Left forelimb (tissue), 1 donor: ENCODE results near the gene CHP1.
"Not testable (repeated sequence)": the region's sequence is repeated elsewhere in the genome, so short reads cannot be mapped to it uniquely, and the experiment has no call there.

Source experiments
- DNase-seq: peaks from one replicate; pipeline ENCODE4 v3.0.0-alpha.2; 2018; ENCODE audit warnings: low spot score

Gene CHP1

DNA sequence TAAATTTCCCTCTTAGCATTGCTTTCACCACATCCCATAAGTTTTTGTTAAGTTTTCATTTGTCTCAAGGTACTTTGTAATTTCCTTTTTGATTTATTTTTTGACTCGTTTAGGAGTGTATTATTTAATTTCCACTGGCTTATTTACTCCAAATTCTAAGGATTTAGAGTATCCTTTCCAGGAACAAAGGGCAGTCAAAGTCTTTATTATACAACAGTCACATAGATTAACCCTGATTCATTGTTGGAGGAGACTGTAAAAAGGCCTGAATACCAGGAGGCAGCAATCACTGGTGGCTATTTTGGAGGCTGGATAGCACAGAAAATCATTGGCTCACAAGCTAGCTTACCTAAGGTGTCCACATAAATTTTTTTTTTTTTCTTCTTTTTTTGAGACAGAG, 61.5 kb downstream of the CHP1 start:
- no peak for DNase-seq

DNA sequence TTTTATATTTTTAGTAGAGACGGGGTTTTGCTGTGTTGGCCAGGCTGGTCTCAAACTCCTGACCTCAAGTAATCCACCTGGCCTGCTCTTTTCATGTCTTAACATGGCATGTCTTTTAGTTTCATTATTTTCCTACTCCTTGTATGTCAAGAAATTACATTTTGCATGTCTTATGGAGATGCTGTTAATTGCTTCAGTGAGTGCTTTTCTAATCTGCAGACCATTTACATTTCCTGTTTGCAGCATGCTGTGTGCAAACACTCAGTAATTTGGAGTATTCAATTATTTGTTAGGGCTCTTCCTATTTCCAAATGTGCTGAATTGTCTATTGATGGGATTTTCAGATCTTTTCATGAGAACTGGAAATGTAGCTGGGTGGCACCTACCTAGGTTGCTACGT, 70.1 kb downstream of the CHP1 start:
- DNase-seq, result not testable (repeated sequence)

DNA sequence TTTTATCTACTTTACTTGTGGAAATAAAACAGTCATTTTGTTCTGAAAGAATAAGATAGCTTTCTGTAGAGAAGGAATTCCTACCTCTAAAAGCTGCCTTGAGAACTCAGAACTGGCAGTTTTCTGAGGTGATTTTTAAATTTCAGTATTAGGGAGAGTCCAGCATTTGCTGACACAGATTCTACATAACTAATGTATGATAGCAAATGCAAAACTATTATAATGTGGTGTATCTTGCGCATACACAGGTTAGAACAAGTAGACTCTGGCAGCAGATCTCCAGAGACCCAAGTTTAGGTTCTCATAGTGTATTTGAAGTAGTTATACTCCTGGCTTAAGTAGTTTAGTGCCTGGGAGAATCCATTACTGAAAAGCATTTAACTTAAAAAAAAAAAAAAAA, 70.5 kb downstream of the CHP1 start:
- no peak for DNase-seq

DNA sequence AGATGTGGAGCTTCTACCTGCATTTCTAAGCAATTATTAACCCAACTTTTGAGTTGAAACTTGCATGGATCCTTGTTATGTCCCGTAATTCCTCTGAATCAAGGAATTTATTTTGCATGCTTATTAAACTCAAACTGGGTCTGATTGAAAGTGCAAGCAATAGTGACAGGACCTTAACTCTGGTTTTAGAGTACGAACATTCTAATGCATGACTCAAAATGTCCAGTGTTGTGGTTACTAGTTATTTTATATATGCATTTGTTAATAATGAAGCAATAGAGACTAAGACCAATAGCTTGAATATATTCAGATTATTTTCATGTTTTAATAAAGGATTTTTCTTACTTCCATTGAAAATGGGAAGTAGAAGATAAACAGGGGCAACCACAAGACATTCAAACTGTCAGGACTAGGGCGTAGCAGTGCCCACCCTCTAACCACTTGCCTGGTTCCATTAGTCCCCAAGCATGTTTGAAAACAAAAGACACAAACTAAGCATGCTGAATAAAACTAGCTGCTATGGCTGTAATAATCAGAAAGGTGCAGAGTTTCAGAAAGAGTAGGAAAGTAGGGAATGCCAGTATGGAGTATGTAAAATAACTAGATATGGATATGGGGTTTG, 73.2 kb downstream of the CHP1 start:
- no peak for DNase-seq

DNA sequence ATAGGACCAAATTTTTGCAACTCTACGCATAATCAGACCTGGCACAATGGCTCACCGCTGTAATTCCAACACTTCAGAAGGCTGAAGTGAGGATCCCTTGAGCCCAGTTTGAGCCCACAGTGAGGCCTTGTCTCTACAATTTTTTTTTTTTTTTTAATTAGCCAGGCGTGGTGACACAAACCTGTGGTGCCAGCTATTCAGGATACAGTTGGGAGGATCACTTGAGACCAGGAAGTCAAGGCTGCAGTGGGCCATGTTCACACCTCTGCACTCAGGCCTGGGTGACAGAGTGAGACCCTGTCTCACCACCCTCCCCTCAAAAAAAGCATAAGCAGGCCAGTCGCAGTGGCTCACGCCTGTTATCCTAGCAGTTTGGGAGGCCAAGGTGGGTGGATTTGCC, 76.6 kb downstream of the CHP1 start:
- DNase-seq, result no peak

DNA sequence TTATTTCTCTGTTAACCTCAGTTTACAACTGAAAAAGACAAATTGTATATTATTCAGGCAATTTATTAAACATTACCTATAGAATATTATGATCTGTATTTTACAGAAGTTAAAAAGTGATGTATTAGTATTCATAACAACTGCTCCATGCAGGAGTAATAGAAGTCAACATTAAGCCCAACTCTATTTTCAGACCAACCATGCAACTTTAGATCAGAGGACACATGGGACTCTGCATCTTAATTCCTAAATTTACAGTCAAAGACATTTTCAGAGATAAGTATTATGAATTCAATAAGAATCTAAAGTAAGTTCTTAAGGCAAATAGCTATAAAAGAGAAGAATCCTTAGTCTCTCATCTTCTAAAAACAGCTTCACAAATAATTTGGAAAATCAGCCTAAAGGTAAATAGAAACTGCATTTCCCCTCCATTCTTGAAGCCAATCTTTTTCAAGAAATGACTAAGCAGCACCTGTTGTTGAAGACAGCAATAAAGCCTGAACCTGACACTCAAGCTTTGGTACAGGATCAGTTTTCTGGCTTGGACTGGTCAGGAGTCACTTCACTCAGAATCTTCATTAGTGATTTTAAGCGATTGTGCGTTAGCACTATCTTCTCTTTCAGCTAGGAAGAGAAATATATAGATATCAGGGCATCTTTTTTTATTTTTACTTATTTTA, 78.3 kb downstream of the CHP1 start:
- no peak for DNase-seq

DNA sequence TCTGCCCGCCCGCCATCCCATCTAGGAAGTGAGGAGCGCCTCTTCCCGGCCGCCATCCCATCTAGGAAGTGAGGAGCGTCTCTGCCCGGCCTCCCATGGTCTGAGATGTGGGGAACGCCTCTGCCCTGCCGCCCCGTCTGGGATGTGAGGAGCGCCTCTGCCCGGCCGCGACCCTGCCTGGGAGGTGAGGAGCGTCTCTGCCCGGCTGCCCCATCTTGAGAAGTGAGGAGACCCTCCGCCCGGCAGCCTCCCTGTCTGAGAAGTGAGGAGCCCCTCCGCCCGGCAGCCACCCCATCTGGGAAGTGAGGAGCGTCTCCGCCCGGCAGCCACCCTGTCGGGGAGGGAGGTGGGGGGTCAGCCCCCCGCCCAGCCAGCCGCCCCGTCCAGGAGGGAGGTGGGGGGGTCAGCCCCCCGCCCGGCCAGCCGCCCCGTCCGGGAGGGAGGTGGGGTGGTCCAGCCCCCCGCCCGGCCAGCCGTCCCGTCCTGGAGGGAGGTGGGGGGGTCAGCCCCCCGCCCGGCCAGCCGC, 89.8 kb downstream of the CHP1 start:
- DNase-seq, result not testable (repeated sequence)

DNA sequence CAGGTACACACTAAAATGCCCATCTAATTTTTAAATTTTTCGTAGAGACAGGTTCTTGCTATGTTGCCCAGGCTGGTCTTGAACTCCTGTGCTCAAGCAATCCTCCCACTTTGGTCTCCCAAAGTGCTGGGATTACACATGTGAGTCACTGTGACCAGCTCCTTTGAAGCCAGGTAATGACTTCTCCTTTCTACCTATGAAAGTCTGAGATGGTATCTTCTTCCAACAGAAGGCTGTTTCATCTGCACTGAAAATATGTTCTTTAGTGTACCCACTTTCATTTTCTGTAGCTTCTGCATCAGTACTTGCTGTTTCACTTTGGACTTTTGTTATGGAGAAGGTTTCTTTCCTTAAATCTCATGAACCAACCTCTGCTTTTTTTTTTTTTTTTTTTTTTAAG, 92.5 kb downstream of the CHP1 start:
- no peak for DNase-seq

DNA sequence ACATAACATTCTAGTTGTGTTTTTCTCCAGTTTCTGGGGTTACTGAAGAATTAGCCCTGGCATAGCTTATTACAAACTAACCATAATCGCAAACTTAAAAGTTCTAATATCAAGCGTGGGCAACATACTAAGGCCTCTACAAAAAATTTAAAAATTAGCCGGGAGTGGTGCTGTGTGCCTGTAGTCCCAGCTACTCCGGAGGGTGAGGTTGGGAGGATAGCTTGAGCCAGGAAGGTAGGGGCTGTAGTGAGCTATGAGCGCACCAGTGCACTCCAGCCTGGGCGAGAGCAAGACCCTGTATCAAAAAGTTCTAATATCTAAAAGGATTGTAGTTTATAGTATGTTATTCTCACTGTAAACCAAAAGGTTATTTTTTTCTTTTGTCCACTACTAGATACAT, 100.2 kb downstream of the CHP1 start:
- DNase-seq, result no peak
